Transverse colon (tissue), 4 donors: Measurements from ENCODE around the gene WDHD1. TPM values are rescaled to one million over a fixed set of nuclear protein-coding genes. Genes with fewer than 3 reads are reported as not detected.
A peak's percentile ranks its signal among the peaks of the same experiment; 100 is the strongest.

Experiments used
- DNase-seq: peaks from one replicate; pipeline ENCODE4 v3.0.0-alpha.2; 2019
- H3K27ac ChIP-seq, 4 donors: fragments of 200-600 bp; sonication (generic); 2 replicates each; pipeline ENCODE4 v1.5.1; 2016 to 2018; ENCODE audit warnings: inconsistent platforms in 4 of 4
- H3K27me3 ChIP-seq: fragments of 200-600 bp; sonication (generic); 2 replicates; pipeline ENCODE4 v1.5.1; 2017; ENCODE audit warnings: inconsistent platforms
- H3K36me3 ChIP-seq, 4 donors: fragments of 200-600 bp; sonication (generic); 2 replicates each; pipeline ENCODE4 v1.5.1; 2017 to 2019; ENCODE audit warnings: inconsistent platforms in 4 of 4
- H3K4me1 ChIP-seq, 4 donors: fragments of 200-600 bp; sonication (generic); 2 replicates each; pipeline ENCODE4 v1.5.1; 2017 to 2020; ENCODE audit warnings: inconsistent platforms in 4 of 4
- H3K4me3 ChIP-seq, 4 donors: fragments of 200-600 bp; sonication (generic); 1 replicate in 1 of 4; 2 replicates in 3 of 4; pipeline versions ENCODE4 v1.5.1 to v1.6.1; 2017 to 2019; ENCODE audit warnings: inconsistent platforms in 4 of 4
- H3K9me3 ChIP-seq, 2 donors: fragments of 200-600 bp; sonication (generic); 2 replicates each; pipeline ENCODE4 v1.5.1; 2017 to 2019; ENCODE audit warnings: inconsistent platforms in 2 of 2
- CTCF ChIP-seq, 5 experiments: fragments of 200-600 bp in 3 of 5; fragments of 450-650 bp in 2 of 5; sonication (generic) in 3 of 5; IDR thresholded peaks; 1 replicate in 2 of 5; 2 replicates in 3 of 5; pipeline ENCODE4 v1.5.1; 2016 to 2017; ENCODE audit warnings: antibody characterized with exemption in 5 of 5, inconsistent platforms in 3 of 5, mild to moderate bottlenecking in 2 of 5, moderate library complexity in 1 of 5
- EP300 ChIP-seq: sonication (generic); formaldehyde crosslinking; IDR thresholded peaks from one replicate; pipeline ENCODE4 v1.6.1; 2017; ENCODE audit warnings: antibody characterized with exemption, low read depth
- POLR2A ChIP-seq: fragments of 450-650 bp; IDR thresholded peaks from one replicate; pipeline ENCODE4 v1.6.1; 2016; ENCODE audit warnings: antibody characterized with exemption, mild to moderate bottlenecking, moderate library complexity
- POLR2AphosphoS5 ChIP-seq, 3 donors: sonication (generic); formaldehyde crosslinking; IDR thresholded peaks; one replicate each; pipeline ENCODE4 v1.6.1; 2016; ENCODE audit warnings: antibody characterized with exemption in 3 of 3
- WGBS, 2 donors: methylation state at CpG; one replicate each; pipeline ENCODE4 v1.1.5; 2018; ENCODE audit warnings: low coverage in 1 of 2; 5-methylcytosine and 5-hydroxymethylcytosine counted together
- in situ Hi-C, 4 donors: fragments of 200-750 bp; cut with MboI; loops; one replicate each; pipeline versions ENCODE4 v1.15.0 to v1.15.1; 2017; ENCODE audit warnings: low sequenced_read_pairs in 3 of 4, low pct_ligation_motif_present in 1 of 4, low pct_unique_long_range_greater_than_20kb in 1 of 4
- intact Hi-C: fragments of 100-400 bp; cut with DNase I; formaldehyde crosslinking; loops from one replicate; pipeline ENCODE4 v1.15.1; 2023; ENCODE audit warnings: low total_unique reads
- total RNA-seq, 4 donors: library from RNA; depleted of rRNA; stranded (reverse); fragments of >200 nt; gene quantifications; one replicate each; pipeline ENCODE4 v1.1.0, GENCODE V29; 2016

The WDHD1 gene
- total RNA-seq, 4 donors from 2014 or later, result 0.20 to 1.2 (median 1.1) TPM; not detected in 1

GRCh38 chr14:55057919-55058318 lies 31.0 kb upstream of the WDHD1 start:
- in situ Hi-C loops, result no loop called here
- Histone ChIP-seq H3K27ac (no peak overlapping the region), H3K27me3 (no peaks in the 10 kb centered on the region), H3K4me1 (peaks cover 10 to 35% (median 16%) of the 10 kb centered on the region in 4 donors), H3K9me3 (no peaks in the 10 kb centered on the region), H3K36me3 (peaks cover 0 to 7% (median 1%) of the 10 kb centered on the region in 4 donors), H3K4me3 (no peak overlapping the region)
- DNase-seq, result no peak
- 83 to 84% methylated on average over 1 to 5 of the region's 5 CpGs for WGBS, 2 donors
- intact Hi-C loops, result no loop called here
- TF ChIP-seq EP300 (no peak), POLR2A (no peak), POLR2AphosphoS5 (IDR thresholded peaks at IDR 0.05) (no peak), CTCF (IDR thresholded peaks at IDR 0.05) (no peak)

DNA sequence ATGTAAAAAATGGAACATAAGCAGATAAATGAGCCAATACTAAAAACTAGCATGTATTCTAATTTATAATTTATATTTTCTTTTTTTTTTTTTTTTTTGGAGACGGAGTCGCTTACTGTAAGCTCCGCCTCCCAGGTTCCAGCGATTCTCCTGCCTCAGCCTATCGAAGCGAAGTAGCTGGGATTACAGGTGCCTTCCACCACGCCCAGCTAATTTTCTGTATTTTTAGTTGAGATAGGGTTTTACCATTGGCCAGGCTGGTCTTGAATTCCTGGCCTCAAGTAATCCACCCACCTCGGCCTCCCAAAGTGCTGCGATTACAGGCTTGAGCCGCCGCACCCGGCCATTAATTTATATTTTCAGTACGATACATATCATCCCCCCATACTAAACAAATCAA lies 27.2 kb upstream of the WDHD1 start:
- intact Hi-C loops, result no loop called here
- WGBS, 2 donors, result 80 to 93% methylated on average over 2 to 13 of the region's 13 CpGs
- H3K4me1 ChIP-seq, result peaks cover 9 to 42% (median 23%) of the 10 kb centered on the region in 4 donors

GRCh38 chr14:55053500-55053899 lies 26.6 kb upstream of the WDHD1 start:
- Histone ChIP-seq H3K27me3 (no peaks in the 10 kb centered on the region), H3K9me3 (no peaks in the 10 kb centered on the region), H3K4me1 (peaks cover 9 to 45% (median 23%) of the 10 kb centered on the region in 4 donors), H3K27ac (peak overlapping the region in 1 of 4 donors; percentile 99), H3K4me3 (peak overlapping the region in 1 of 4 donors; percentile 78), H3K36me3 (peaks cover 0 to 3% (median 0%) of the 10 kb centered on the region in 4 donors)
- no peak for TF ChIP-seq POLR2A
- 83 to 89% methylated on average over 7 of the region's 7 CpGs for WGBS, 2 donors
- in situ Hi-C loops, result no loop called here
- no peak for DNase-seq
- intact Hi-C loops, result no loop called here

More for the DNA sequence above, 27.2 kb upstream of the WDHD1 start:
- Histone ChIP-seq H3K36me3 (peaks cover 0 to 3% (median 0%) of the 10 kb centered on the region in 4 donors), H3K4me3 (no peak overlapping the region), H3K9me3 (no peaks in the 10 kb centered on the region), H3K27ac (no peak overlapping the region), H3K27me3 (no peaks in the 10 kb centered on the region)
- in situ Hi-C loops, result no loop called here
- DNase-seq, result no peak
- TF ChIP-seq POLR2A (no peak), POLR2AphosphoS5 (IDR thresholded peaks at IDR 0.05) (no peak), EP300 (no peak), CTCF (IDR thresholded peaks at IDR 0.05) (no peak)

- Histone ChIP-seq H3K36me3 (no peaks in the 10 kb centered on the region), H3K4me1 (peaks cover 9 to 46% (median 23%) of the 10 kb centered on the region in 4 donors), H3K27ac (peak overlapping the region; percentile 97 to 100 (median 100)), H3K27me3 (no peaks in the 10 kb centered on the region), H3K4me3 (peak overlapping the region in 2 of 4 donors; percentile 75 to 78), H3K9me3 (no peaks in the 10 kb centered on the region)
- intact Hi-C loops, result no loop called here
- WGBS, 2 donors, result 51 to 54% methylated on average over 6 of the region's 6 CpGs
- in situ Hi-C loops, result no loop called here
- no peak for DNase-seq
- no peak for TF ChIP-seq POLR2AphosphoS5 (IDR thresholded peaks at IDR 0.05)
- TF ChIP-seq CTCF (IDR thresholded peaks at IDR 0.05), result no peak
- TF ChIP-seq EP300, result no peak
- no peak for TF ChIP-seq POLR2A
These were observed 26.1 kb upstream of the WDHD1 start for GRCh38 chr14:55053018-55053417.

DNA sequence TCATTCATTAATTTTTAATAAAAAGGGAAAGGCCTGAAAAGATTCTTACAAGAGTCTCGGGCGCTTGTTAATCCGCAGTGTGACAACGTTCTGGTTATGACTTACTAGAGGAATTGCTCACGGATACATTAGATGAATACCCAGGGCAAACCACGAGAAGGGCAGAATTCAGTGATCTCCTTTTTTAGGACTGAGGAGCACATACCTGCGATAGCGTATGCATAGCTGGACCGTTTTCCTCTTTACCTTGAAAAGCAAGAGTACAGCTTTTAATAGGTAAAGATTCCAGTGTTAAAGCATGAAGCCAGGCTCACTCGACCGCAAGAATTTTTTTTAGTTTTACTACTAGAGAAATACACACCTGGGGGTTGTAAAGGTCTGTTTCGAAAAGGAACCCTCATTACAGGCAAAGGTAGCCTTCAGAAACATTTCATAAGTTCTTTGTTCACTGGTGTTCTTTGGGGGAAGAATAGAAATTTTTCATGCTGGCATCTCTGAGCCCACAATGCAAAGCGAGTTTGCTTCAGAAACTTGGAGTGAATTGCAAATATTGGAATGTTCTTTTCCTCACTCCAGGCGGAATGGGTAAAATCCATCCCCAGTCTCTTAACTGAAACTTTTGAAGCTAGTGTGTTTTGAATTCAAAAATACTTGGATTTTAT lies 25.5 kb upstream of the WDHD1 start:
- H3K4me1 ChIP-seq, result peaks cover 9 to 46% (median 23%) of the 10 kb centered on the region in 4 donors
- intact Hi-C loops (no loop called here), in situ Hi-C loops (no loop called here)
- no peaks in the 10 kb centered on the region for H3K27me3 ChIP-seq
- H3K4me3 ChIP-seq, result peak overlapping the region; percentile 75 to 98 (median 86)
- no peaks in the 10 kb centered on the region for H3K36me3 ChIP-seq
- TF ChIP-seq CTCF (IDR thresholded peaks at IDR 0.05) (no peak), EP300 (no peak), POLR2A (no peak), POLR2AphosphoS5 (IDR thresholded peaks at IDR 0.05) (no peak)
- 4 to 9% methylated on average over 9 to 14 of the region's 14 CpGs for WGBS, 2 donors
- no peak for DNase-seq
- H3K9me3 ChIP-seq, result no peaks in the 10 kb centered on the region
- peak overlapping the region; percentile 97 to 100 (median 100) for H3K27ac ChIP-seq
